Mucosa of gallbladder (tissue), 1 donor: ENCODE data around the gene CDKN1A. TPM values are rescaled to one million over a fixed set of nuclear protein-coding genes. Genes with fewer than 3 reads are reported as not detected.
"Not testable (repeated sequence)": the region's sequence is repeated elsewhere in the genome, so short reads cannot be mapped to it uniquely, and the experiment has no call there.

ENCODE experiments used
- DNase-seq: peaks from one replicate; pipeline ENCODE4 v3.0.0-alpha.2; 2020; ENCODE audit warnings: low spot score
- total RNA-seq: library from RNA; stranded (reverse); gene quantifications from one replicate; pipeline ENCODE4 v1.2.1, GENCODE V29; 2021
- donor health status: DM: no; HTN: no; CAD: no.

Gene CDKN1A
- total RNA-seq, 1 donor from 2014 or later, result 71.2 TPM

GRCh38 chr6:36719126-36719525, 40.6 kb downstream of the CDKN1A start:
- DNase-seq, result no peak

GRCh38 chr6:36720251-36721141, 42.0 kb downstream of the CDKN1A start:
- no peak for DNase-seq

DNA sequence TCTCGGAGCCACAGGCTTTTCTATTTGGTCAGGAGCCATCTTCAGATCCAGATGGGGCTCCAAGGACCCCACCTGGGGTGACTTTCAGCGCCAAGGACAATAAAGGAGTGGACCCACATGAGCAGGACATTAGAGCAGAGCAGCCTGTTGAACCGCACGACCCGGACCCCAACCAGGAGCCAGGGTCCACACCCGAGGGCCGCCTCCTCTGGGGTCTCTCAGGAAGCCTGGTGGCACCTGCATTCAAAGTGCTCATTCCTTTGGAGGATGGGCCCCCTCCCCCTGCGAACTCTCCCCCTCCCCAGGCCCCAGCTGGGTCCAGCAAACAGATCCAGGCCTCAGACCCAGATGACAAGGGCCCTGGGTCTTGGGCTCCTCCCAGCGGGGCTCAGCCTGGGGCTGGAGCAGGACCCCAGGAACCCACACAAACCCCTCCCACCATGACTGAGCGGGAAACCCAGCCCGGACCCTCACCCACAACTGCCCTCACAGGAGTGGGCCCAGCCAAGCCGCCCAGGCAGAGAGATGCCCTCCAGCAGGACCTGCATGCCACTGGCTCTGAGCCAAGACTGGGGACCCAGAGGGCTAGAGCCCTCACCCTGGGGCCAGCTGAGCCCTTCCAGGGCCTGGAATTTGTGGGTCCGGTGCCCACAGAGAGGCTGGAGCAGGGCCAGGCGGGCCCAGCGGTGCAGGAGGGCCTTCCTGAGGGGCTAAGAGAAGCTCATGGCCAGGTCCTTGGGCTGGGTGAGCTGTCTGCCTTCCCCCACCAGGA, 43.0 kb downstream of the CDKN1A start:
- DNase-seq, result no peak

DNA sequence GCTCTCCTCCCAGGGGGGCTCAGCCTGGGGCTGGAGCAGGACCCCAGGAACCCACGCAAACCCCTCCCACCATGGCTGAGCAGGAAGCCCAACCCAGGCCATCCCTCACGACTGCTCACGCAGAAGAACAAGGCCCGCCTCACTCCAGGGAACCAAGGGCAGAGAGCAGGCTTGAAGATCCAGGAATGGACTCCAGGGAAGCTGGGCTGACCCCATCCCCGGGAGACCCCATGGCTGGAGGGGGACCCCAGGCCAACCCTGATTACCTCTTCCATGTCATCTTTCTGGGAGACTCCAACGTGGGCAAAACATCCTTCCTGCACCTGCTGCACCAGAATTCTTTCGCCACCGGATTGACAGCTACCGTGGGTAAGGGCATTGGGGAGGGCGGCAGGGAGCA, 43.9 kb downstream of the CDKN1A start:
- DNase-seq, result no peak

GRCh38 chr6:36722879-36723278, 44.4 kb downstream of the CDKN1A start:
- no peak for DNase-seq

- not testable (repeated sequence) for DNase-seq
Measured at GRCh38 chr6:36723992-36724391, 45.5 kb downstream of the CDKN1A start.

DNA sequence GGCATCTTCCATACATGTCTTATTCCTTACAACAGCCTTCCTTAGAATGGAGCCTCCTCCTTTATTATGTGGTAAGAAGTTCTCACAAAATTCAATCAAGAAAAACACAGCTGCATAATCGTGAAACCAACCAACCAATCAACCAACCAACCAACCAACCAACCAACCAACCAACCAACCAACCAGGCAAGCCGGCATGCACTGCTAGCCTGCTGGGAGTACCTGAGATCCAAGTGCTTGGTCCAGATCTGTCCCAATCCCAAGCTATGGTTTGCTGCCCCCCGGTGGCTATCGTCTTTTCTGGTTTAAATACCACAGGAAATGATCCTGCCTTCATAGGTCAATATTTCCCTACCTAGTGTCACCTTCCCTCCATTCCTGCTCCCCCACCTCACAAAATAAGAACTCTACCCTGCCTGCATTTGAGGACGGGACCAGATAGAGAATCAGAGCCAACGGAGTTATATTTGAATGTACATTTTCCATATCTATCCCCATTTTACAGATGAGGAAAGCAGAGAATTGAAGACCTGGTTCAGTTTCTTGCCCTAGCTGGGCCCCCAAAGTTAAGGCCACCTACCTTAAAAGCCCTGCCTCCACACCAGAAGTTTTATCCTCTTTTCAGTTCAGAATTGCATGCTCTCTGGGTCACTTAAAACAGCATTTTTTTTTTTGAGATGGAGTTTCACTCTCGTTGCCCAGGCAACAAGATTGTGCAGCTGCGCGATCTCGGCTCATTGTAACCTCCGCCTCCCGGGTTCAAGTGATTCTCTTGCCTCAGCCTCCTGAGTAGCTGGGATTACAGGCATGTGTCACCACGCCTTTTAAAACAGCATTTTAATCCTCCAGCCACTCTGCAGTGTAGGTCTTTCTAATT, 46.2 kb downstream of the CDKN1A start:
- DNase-seq, result peak; percentile 80

GRCh38 chr6:36725581-36725980, 47.1 kb downstream of the CDKN1A start:
- DNase-seq, result no peak

DNA sequence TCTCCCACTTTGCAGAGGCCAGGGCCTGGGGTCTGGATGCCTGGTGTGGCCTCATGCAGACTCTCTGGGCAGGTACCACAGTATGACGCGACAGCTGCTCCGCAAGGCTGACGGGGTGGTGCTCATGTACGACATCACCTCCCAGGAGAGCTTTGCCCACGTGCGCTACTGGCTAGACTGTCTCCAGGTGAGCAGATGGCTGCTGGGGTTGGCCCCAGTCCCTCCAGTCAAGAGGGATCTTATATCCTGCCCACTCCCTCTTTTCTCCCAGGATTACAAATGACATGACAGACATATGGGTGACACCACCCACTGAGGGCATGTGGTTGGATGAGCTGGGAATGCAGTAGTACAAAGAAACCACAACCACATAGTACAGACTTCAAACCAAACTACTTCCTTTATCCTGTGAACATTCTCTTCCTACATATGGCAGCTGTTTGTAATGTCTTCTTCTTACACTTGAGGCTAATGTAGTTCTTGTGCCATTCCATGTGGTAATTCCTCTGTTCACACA, 49.0 kb downstream of the CDKN1A start:
- no peak for DNase-seq

DNA sequence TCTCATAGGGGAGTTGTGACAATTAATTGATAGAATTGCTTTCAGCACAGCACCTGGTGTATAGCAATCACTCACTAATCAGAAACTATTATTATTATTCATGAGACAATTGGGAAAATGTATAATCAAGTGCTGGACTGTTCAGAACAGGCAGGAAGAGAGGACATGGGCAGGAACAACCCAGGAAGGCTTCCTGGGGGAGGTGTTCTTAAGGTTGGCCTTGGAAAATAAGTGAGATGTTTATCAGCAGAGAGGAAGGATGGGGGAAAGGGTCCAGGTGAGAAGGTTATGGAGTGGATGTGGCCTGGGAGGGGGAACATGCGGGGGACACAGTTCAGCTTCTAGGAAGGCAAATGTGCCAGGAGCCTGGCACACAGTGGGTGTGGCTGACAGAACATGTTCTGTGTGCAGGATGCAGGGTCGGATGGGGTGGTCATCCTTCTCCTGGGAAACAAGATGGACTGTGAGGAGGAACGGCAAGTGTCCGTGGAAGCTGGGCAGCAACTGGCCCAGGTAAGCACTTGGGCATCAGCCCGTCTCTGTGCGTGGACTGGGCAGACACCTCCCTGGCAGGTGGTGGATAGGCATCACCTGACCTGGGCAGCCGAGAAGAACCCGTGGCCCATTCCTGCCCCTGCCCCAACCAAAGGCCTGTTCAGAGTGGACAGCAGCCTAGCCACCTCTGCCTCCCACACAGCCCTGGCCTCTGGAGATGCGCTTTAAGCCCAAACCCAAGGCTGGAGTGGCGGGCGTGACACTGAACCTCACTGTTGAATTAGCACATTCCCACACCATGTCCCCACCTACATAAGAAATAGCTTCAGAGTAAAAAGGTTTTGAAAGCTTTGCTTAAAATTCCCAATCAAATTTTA, 50.0 kb downstream of the CDKN1A start:
- no peak for DNase-seq

GRCh38 chr6:36729161-36729524, 50.6 kb downstream of the CDKN1A start:
- DNase-seq, result no peak

- DNase-seq, result no peak
Measured at GRCh38 chr6:36730424-36731380, 52.2 kb downstream of the CDKN1A start.

- DNase-seq, result no peak
Measured at GRCh38 chr6:36731622-36732310, 53.3 kb downstream of the CDKN1A start.

GRCh38 chr6:36733300-36733699, 54.8 kb downstream of the CDKN1A start:
- DNase-seq, result no peak

- no peak for DNase-seq
Measured at GRCh38 chr6:36734486-36735060, 56.1 kb downstream of the CDKN1A start.

DNA sequence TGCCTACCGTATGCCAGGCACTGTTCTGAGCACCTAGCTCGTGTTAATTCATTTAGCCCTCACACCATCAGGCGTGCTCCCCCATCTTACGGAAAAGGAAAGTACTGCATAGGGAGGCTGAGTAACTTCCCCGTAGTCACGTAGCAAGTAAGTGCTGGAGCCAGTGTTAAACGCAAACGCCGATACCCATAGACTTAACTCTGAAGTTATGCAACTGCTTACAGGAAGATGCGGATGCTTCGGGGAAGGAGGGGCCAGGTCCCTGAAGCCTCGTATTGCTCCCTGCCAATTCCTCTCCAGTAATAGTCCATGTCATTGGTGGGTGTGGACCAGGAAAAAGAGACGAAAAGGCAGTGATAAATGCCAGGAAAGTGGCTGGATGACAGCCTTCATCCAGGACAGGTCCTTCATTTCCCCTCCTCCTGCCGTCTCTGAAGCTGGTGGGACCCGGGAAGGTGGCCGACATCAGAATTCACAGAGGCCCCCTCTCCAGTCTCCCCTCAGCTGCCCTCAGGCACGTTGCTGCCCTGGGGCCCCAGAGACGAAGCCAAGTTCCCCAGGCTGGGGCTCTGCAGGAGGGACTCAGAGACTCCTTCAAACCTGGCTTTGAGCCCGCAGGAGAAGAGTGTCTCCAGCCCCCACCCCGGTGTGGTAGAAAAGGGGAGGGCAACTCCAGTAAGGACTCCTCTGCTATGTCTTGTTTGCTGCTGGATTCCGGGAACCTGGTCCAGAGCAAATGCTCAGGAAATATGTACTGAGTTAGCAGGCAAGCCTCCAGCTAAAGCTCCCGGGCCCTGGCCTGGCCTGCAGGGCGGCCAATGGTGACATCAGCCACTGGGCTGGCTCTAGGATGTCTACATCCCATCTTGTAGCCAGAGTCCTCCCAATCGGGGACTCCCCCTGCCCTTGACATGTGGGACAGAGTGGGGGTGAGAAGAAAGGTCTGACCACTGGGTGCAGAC, 56.9 kb downstream of the CDKN1A start:
- DNase-seq, result peak; percentile 71
